K562 (cell line): ENCODE data around the gene CEP68. TPM values are rescaled to one million over a fixed set of nuclear protein-coding genes. Genes with fewer than 3 reads are reported as not detected.

Experiments
- BRD9 ChIP-seq: fragments of 450-650 bp; IDR thresholded peaks from 2 replicates; pipeline ENCODE4 v1.6.1; 2018; ENCODE audit warnings: low read depth; ENCODE audit not compliant: partially characterized antibody
- DDX20 ChIP-seq: fragments of 450-650 bp; IDR thresholded peaks from 2 replicates; pipeline ENCODE4 v1.6.1; 2016; ENCODE audit warnings: missing genetic modification characterization, low read depth, mild to moderate bottlenecking, missing compliant biosample characterization, moderate library complexity
- DNMT1 ChIP-seq: fragments of 450-650 bp; IDR thresholded peaks from 2 replicates; pipeline ENCODE4 v1.6.1; 2016; ENCODE audit warnings: antibody characterized with exemption, mild to moderate bottlenecking
- FOXA3 ChIP-seq, 2 experiments: fragments of 450-650 bp in 1 of 2; sonication (generic) in 1 of 2; formaldehyde crosslinking; IDR thresholded peaks in 1 of 2; conservative IDR thresholded peaks in 1 of 2; 2 replicates each; pipeline versions ENCODE4 v1.4.0 to v1.8.0; 2020 to 2022; ENCODE audit warnings: mild to moderate bottlenecking in 2 of 2, missing genetic modification reagents in 1 of 2
- HNRNPLL ChIP-seq: fragments of 200-400 bp; formaldehyde crosslinking; IDR thresholded peaks from 2 replicates; pipeline ENCODE4 v1.6.1; 2017; ENCODE audit warnings: low read length, low read depth, mild to moderate bottlenecking; ENCODE audit not compliant: poor library complexity, severe bottlenecking
- MYC ChIP-seq, 2 experiments: fragments of 250-450 bp in 1 of 2; sonication (Bioruptor Pico) in 1 of 2; IDR thresholded peaks; 2 replicates each; pipeline versions ENCODE4 v1.5.1 to v1.6.1; 2012 to 2021; ENCODE audit warnings: low read depth in 2 of 2, borderline replicate concordance in 1 of 2, improper control_type of control experiment in 1 of 2, low read length in 1 of 2, mild to moderate bottlenecking in 1 of 2, moderate library complexity in 1 of 2
- NEUROD1 ChIP-seq: fragments of 150-350 bp; IDR thresholded peaks from 2 replicates; pipeline ENCODE4 v1.6.1; 2014; ENCODE audit warnings: borderline replicate concordance, low read length, low read depth; ENCODE audit not compliant: partially characterized antibody
- PML ChIP-seq: IDR thresholded peaks from 2 replicates; pipeline ENCODE4 v1.6.1; 2012; ENCODE audit warnings: low read length, inconsistent platforms
- POLR2B ChIP-seq: fragments of 450-650 bp; IDR thresholded peaks from 2 replicates; pipeline ENCODE4 v1.6.1; 2018; ENCODE audit warnings: low read depth; ENCODE audit not compliant: partially characterized antibody
- SETDB1 ChIP-seq: IDR thresholded peaks from one replicate; pipeline ENCODE4 v1.6.1; 2012; ENCODE audit warnings: low read length, control low read depth, inconsistent platforms
- SP1 ChIP-seq: sonication (generic); formaldehyde crosslinking; IDR thresholded peaks from 2 replicates; pipeline ENCODE4 v1.8.1; 2022; ENCODE audit warnings: mild to moderate bottlenecking, missing genetic modification reagents
- SPI1 ChIP-seq: IDR thresholded peaks from 2 replicates; pipeline ENCODE4 v1.6.1; 2011; ENCODE audit warnings: low read depth, low read length, control low read depth, borderline replicate concordance
- TBP ChIP-seq: optimal IDR thresholded peaks from 2 replicates; pipeline ENCODE3; 2011; ENCODE audit warnings: low read depth, low read length, improper control_type of control experiment
- ZNF133 ChIP-seq: fragments of 250-450 bp; sonication (Bioruptor Pico); IDR thresholded peaks from 2 replicates; pipeline ENCODE4 v1.4.0; 2020; ENCODE audit warnings: mild to moderate bottlenecking
- ZNF232 ChIP-seq: sonication (generic); formaldehyde crosslinking; IDR thresholded peaks from 2 replicates; pipeline ENCODE4 v1.8.0; 2022; ENCODE audit warnings: mild to moderate bottlenecking, missing genetic modification reagents
- ZNF717 ChIP-seq: fragments of 250-450 bp; sonication (Bioruptor Pico); IDR thresholded peaks from 2 replicates; pipeline ENCODE4 v1.5.0; 2021
- polyA plus RNA-seq, 8 experiments: library from polyadenylated mRNA; depleted of rRNA in 4 of 8; stranded (reverse) in 5 of 8; unstranded in 3 of 8; fragments of >200 nt; fragmentation: Nextera tagmentation in 2 of 8; fragmentation: Illumina TruSeq in 1 of 8; extraction: Ambion mirVana in 2 of 8; extraction: Trizol in 1 of 8; gene quantifications; 2 replicates each; pipeline versions ENCODE4 v1.2.1 to v1.2.3, GENCODE V29; 2011 to 2014; ENCODE audit warnings: inconsistent platforms in 1 of 8, missing spikeins in 1 of 8
- total RNA-seq, 7 experiments: library from RNA; depleted of rRNA in 6 of 7; stranded (reverse); fragments of >200 nt in 6 of 7; fragmentation: Illumina TruSeq in 2 of 7; extraction: Trizol in 2 of 7; gene quantifications; 2 replicates each; pipeline versions ENCODE4 v1.2.1 to v1.2.3, GENCODE V29; 2011 to 2021; ENCODE audit warnings: low replicate concordance in 1 of 7
- TF ChIP-seq, protein P1 (sequence below): fragments of 250-450 bp; sonication (Bioruptor Pico); IDR thresholded peaks from 2 replicates; pipeline ENCODE4 v1.8.0; 2021; ENCODE audit warnings: moderate library complexity, mild to moderate bottlenecking, inconsistent platforms
- TF ChIP-seq, protein P2 (sequence below): fragments of 450-650 bp; formaldehyde crosslinking; IDR thresholded peaks from 2 replicates; pipeline ENCODE4 v1.4.0; 2020; ENCODE audit warnings: mild to moderate bottlenecking, moderate library complexity
- TF ChIP-seq, protein P3 (sequence below): fragments of 250-450 bp; sonication (Bioruptor Pico); IDR thresholded peaks from 2 replicates; pipeline ENCODE4 v1.4.0; 2020
- TF ChIP-seq, protein P4 (sequence below): fragments of 250-450 bp; sonication (Bioruptor Pico); IDR thresholded peaks from 2 replicates; pipeline ENCODE4 v1.9.0; 2021; ENCODE audit warnings: mild to moderate bottlenecking

CEP68 gene
- total and polyA plus RNA-seq, 9 of the 15 experiments (the other 6 are each of a cell fraction or from before 2014, with no cell fraction given) = 1.4 to 8.5 (median 5.2) TPM

- TF ChIP-seq NEUROD1 (peak; percentile 69), DDX20 (tag) (no peak), PML (peak; percentile 79; the same call in 1 of the 2 replicates), SPI1 (peak; percentile 74; the same call in 1 of the 2 replicates), SETDB1 (peak; percentile 75), ZNF232 (no peak), SP1 (CRISPR knock-in tag) (peak; percentile 83), BRD9 (peak; percentile 35), HNRNPLL (peak; percentile 35), ZNF717 (no peak), ZNF133 (CRISPR knock-in tag) (no peak), FOXA3 (CRISPR knock-in tag; conservative IDR thresholded peaks at IDR 0.05 in 1 of 2, IDR thresholded peaks at IDR 0.05 in 1 of 2) (0 out of 4 replicates have a peak, but pooled peaks of 1 of the 2 experiments have one; percentile 59), POLR2B (peak; percentile 91), MYC (IDR thresholded peaks at IDR 0.05; ENCODE audit: low read depth, low read length) (peak; percentile 79), MYC (CRISPR knock-in tag; IDR thresholded peaks at IDR 0.05; ENCODE audit: borderline replicate concordance, low read depth) (no peak), TBP (peak; percentile 81), DNMT1 (no peak)
- TF ChIP-seq, protein P1, sequence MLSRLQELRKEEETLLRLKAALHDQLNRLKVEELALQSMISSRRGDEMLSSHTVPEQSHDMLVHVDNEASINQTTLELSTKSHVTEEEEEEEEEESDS (CRISPR knock-in tag) = no peak
- TF ChIP-seq, protein P2, sequence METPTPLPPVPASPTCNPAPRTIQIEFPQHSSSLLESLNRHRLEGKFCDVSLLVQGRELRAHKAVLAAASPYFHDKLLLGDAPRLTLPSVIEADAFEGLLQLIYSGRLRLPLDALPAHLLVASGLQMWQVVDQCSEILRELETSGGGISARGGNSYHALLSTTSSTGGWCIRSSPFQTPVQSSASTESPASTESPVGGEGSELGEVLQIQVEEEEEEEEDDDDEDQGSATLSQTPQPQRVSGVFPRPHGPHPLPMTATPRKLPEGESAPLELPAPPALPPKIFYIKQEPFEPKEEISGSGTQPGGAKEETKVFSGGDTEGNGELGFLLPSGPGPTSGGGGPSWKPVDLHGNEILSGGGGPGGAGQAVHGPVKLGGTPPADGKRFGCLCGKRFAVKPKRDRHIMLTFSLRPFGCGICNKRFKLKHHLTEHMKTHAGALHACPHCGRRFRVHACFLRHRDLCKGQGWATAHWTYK (CRISPR knock-in tag) = peak; percentile 74; the same call in 1 of the 2 replicates
- TF ChIP-seq, protein P3, sequence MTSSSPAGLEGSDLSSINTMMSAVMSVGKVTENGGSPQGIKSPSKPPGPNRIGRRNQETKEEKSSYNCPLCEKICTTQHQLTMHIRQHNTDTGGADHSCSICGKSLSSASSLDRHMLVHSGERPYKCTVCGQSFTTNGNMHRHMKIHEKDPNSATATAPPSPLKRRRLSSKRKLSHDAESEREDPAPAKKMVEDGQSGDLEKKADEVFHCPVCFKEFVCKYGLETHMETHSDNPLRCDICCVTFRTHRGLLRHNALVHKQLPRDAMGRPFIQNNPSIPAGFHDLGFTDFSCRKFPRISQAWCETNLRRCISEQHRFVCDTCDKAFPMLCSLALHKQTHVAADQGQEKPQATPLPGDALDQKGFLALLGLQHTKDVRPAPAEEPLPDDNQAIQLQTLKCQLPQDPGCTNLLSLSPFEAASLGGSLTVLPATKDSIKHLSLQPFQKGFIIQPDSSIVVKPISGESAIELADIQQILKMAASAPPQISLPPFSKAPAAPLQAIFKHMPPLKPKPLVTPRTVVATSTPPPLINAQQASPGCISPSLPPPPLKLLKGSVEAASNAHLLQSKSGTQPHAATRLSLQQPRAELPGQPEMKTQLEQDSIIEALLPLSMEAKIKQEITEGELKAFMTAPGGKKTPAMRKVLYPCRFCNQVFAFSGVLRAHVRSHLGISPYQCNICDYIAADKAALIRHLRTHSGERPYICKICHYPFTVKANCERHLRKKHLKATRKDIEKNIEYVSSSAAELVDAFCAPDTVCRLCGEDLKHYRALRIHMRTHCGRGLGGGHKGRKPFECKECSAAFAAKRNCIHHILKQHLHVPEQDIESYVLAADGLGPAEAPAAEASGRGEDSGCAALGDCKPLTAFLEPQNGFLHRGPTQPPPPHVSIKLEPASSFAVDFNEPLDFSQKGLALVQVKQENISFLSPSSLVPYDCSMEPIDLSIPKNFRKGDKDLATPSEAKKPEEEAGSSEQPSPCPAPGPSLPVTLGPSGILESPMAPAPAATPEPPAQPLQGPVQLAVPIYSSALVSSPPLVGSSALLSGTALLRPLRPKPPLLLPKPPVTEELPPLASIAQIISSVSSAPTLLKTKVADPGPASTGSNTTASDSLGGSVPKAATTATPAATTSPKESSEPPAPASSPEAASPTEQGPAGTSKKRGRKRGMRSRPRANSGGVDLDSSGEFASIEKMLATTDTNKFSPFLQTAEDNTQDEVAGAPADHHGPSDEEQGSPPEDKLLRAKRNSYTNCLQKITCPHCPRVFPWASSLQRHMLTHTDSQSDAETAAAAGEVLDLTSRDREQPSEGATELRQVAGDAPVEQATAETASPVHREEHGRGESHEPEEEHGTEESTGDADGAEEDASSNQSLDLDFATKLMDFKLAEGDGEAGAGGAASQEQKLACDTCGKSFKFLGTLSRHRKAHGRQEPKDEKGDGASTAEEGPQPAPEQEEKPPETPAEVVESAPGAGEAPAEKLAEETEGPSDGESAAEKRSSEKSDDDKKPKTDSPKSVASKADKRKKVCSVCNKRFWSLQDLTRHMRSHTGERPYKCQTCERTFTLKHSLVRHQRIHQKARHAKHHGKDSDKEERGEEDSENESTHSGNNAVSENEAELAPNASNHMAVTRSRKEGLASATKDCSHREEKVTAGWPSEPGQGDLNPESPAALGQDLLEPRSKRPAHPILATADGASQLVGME (CRISPR knock-in tag) = no peak
- TF ChIP-seq, protein P4, sequence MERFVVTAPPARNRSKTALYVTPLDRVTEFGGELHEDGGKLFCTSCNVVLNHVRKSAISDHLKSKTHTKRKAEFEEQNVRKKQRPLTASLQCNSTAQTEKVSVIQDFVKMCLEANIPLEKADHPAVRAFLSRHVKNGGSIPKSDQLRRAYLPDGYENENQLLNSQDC = no peak
Observed at GRCh38 chr2:65129826-65130663, 73.8 kb downstream of the CEP68 start, which contains the start of gene RAB1A (continued).
